Common myeloid progenitor, CD34-positive (primary cell): Measurements from ENCODE around the gene CAPS2.

Experiments used
- CTCF ChIA-PET: fragments of 350-600 bp; sonication (Branson Sonifier 250); formaldehyde crosslinking; loops from one replicate; lab custom pipeline; 2021; ENCODE audit warnings: antibody characterized with exemption; lab: Charles Lee
- POLR2A ChIA-PET: fragments of 350-600 bp; sonication (Branson Sonifier 250); formaldehyde crosslinking; loops from one replicate; lab custom pipeline; 2021; ENCODE audit warnings: antibody characterized with exemption; lab: Charles Lee
- DNase-seq, 3 donors: peaks; one replicate each; pipeline versions ENCODE4 v3.0.0 to v3.0.0-alpha.2; 2013
- H3K27ac ChIP-seq, 2 experiments: 1 replicate in 1 of 2; 2 replicates in 1 of 2; pipeline ENCODE4 v1.7.0; 2013; ENCODE audit warnings: inconsistent platforms in 2 of 2, low read length in 2 of 2, mild to moderate bottlenecking in 2 of 2, low read depth in 1 of 2, moderate library complexity in 1 of 2; ENCODE audit not compliant: severe bottlenecking in 2 of 2, insufficient read depth in 1 of 2, poor library complexity in 1 of 2
- H3K27me3 ChIP-seq, 5 experiments: replicated peaks in 2 of 5; 1 replicate in 3 of 5; 2 replicates in 2 of 5; pipeline versions ENCODE4 v1.6.1 to v1.7.0; 2013; ENCODE audit warnings: low read length in 4 of 5, mild to moderate bottlenecking in 2 of 5, moderate library complexity in 2 of 5, inconsistent platforms in 1 of 5; ENCODE audit not compliant: insufficient read depth in 5 of 5, control insufficient read depth in 4 of 5
- H3K36me3 ChIP-seq, 4 experiments: 1 replicate in 2 of 4; 2 replicates in 2 of 4; pipeline versions ENCODE4 v1.6.1 to v1.7.0; 2013; ENCODE audit warnings: low read length in 3 of 4, control low read depth in 1 of 4, mild to moderate bottlenecking in 1 of 4; ENCODE audit not compliant: control insufficient read depth in 4 of 4, insufficient read depth in 4 of 4
- H3K4me1 ChIP-seq, 4 experiments: 1 replicate in 3 of 4; 2 replicates in 1 of 4; pipeline versions ENCODE4 v1.6.1 to v1.7.1; 2013; ENCODE audit warnings: low read length in 3 of 4, mild to moderate bottlenecking in 3 of 4, control low read depth in 1 of 4, inconsistent platforms in 1 of 4, moderate library complexity in 1 of 4; ENCODE audit not compliant: control insufficient read depth in 4 of 4, insufficient read depth in 4 of 4; ENCODE audit errors: control extremely low read depth in 1 of 4
- H3K4me3 ChIP-seq, 7 experiments: 1 replicate in 4 of 7; 2 replicates in 3 of 7; pipeline versions ENCODE4 v1.5.1 to v1.7.0; 2013; ENCODE audit warnings: mild to moderate bottlenecking in 7 of 7, low read length in 6 of 7, moderate library complexity in 6 of 7, inconsistent platforms in 2 of 7, low read depth in 2 of 7, control low read depth in 1 of 7; ENCODE audit not compliant: insufficient read depth in 4 of 7, control insufficient read depth in 1 of 7; ENCODE audit errors: extremely low read depth in 1 of 7
- H3K9me3 ChIP-seq, 5 experiments: 1 replicate in 4 of 5; 2 replicates in 1 of 5; pipeline versions ENCODE4 v1.6.1 to v1.7.1; 2013; ENCODE audit warnings: low read length in 4 of 5, mild to moderate bottlenecking in 2 of 5, inconsistent platforms in 1 of 5, low read depth in 1 of 5, moderate library complexity in 1 of 5; ENCODE audit not compliant: control insufficient read depth in 4 of 5, insufficient read depth in 2 of 5; ENCODE audit errors: control extremely low read depth in 1 of 5
- WGBS: methylation state at CpG from one replicate; pipeline ENCODE4 v1.1.5; 2013; ENCODE audit not compliant: insufficient coverage; 5-methylcytosine and 5-hydroxymethylcytosine counted together

CAPS2 gene

DNA sequence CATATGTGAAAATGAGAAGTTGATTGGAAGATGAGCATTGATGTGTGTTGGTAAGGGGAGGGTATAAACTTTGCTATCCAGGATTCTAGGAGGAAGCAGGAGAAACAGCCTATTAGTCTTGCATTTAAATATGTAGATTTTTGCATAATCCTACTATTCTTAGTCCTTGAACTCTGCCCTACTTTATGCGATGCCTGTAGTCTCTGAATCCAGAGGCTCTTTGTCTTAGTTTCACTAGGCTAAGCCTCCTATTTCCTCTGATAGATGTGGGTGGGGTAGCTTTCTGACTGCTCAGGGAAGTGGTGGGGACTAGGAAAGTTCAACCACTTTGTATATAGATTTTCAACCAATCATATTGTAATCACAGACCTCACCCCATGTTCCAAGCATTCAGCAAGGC, 71.0 kb downstream of the CAPS2 start:
- WGBS: no CpG with 5 or more reads among the region's 1 CpG
- ChIA-PET POLR2A (no interaction called here), CTCF (no interaction called here)
- Histone ChIP-seq H3K27me3 (no peaks in the 10 kb centered on the region), H3K4me1 (no peaks in the 10 kb centered on the region), H3K27ac (no peak overlapping the region), H3K36me3 (no peaks in the 10 kb centered on the region), H3K9me3 (no peaks in the 10 kb centered on the region), H3K4me3 (no peak overlapping the region)
- DNase-seq: no peak

DNA sequence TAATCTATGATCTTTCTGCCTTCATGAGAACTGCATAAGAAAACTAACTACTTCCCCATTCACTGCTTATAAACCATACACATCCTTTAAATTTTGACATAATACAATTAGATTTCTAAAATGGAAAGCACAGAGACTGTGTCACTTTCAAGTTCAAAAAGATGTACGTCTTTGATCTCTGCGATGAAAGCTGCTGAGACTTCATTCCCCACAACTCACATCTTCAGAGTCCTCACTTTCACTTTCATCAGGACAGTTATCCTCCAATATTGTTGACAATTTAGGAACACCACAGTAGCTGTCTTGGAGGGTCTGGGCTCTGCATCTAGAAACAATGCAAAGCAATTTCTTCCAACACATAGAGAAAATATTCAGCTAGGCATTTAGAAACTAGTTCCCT, 72.6 kb downstream of the CAPS2 start:
- Histone ChIP-seq H3K27me3 (no peaks in the 10 kb centered on the region), H3K27ac (no peak overlapping the region), H3K36me3 (no peaks in the 10 kb centered on the region), H3K9me3 (no peaks in the 10 kb centered on the region), H3K4me3 (no peak overlapping the region), H3K4me1 (no peaks in the 10 kb centered on the region)
- WGBS: 100% methylated on average over 2 of the region's 2 CpGs
- no peak for DNase-seq
- CTCF ChIA-PET: no interaction called here
- POLR2A ChIA-PET: no interaction called here

GRCh38 chr12:75245108-75245507, 85.0 kb downstream of the CAPS2 start:
- ChIA-PET POLR2A (no interaction called here), CTCF (interaction anchor here (0.8 kb wide), 1 partner anchor 74 kb away, joined by 3 read pairs; no protein-coding TSS in a partner anchor)
- no peaks in the 10 kb centered on the region for H3K9me3 ChIP-seq
- no peaks in the 10 kb centered on the region for H3K27me3 ChIP-seq
- no peak overlapping the region for H3K27ac ChIP-seq
- no peaks in the 10 kb centered on the region for H3K36me3 ChIP-seq
- DNase-seq: no peak
- H3K4me3 ChIP-seq: no peak overlapping the region
- no peaks in the 10 kb centered on the region for H3K4me1 ChIP-seq

DNA sequence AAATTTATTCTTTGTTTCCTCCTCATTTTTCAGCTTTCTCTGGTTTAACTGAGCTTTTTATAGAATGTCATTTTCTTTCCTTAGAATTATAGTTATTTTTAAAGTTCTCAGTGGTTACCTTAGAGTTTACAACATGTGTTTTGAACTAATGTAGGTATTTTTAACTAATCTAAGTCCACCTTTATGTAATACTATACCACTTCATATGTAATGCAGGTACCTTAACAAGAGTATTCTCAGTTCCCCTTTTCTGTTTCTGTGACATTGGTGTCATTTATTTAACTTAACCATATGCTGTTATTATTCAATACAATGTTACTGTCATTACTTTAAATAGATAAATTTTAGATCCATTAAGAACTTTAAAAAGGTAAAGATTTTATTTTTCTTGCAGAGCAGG, 90.1 kb downstream of the CAPS2 start:
- Histone ChIP-seq H3K9me3 (no peaks in the 10 kb centered on the region), H3K4me3 (no peak overlapping the region), H3K27ac (no peak overlapping the region), H3K4me1 (no peaks in the 10 kb centered on the region), H3K36me3 (no peaks in the 10 kb centered on the region), H3K27me3 (no peaks in the 10 kb centered on the region)
- ChIA-PET CTCF (no interaction called here), POLR2A (no interaction called here)
- no peak for DNase-seq

DNA sequence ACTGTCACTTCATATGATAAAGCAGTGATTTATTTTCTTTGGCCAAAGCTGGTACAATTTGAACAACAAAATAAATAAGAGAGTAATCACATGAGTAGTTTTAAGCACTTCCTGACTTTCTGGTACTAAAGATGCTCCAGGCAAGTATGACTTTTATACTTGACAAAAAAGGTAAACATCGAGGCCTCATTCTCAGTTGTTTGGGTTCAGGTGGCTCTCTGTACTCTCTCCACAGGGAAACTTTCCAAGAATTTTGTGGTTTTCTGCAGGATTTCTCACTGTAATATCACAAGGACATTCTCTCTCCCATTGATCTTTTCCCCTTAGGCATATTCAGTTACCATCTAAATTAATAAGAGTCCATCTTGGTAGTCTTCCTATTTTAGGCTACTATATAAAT, 93.9 kb downstream of the CAPS2 start:
- no peak for DNase-seq
- Histone ChIP-seq H3K36me3 (no peaks in the 10 kb centered on the region), H3K27ac (no peak overlapping the region), H3K4me1 (no peaks in the 10 kb centered on the region), H3K9me3 (no peaks in the 10 kb centered on the region), H3K4me3 (no peak overlapping the region), H3K27me3 (no peaks in the 10 kb centered on the region)
- 40% methylated on average over 1 of the region's 1 CpG for WGBS
- ChIA-PET POLR2A (no interaction called here), CTCF (no interaction called here)

- Histone ChIP-seq H3K36me3 (no peaks in the 10 kb centered on the region), H3K4me1 (no peaks in the 10 kb centered on the region), H3K4me3 (no peak overlapping the region), H3K27me3 (peaks cover 0 to 2% (median 0%) of the 10 kb centered on the region in 5 experiments), H3K9me3 (no peaks in the 10 kb centered on the region), H3K27ac (no peak overlapping the region)
- CTCF ChIA-PET: interaction anchor here (0.7 kb wide), 1 partner anchor 26 kb away, joined by 4 read pairs; no protein-coding TSS in a partner anchor
- no CpG with 5 or more reads among the region's 1 CpG for WGBS
- POLR2A ChIA-PET: no interaction called here
- no peak for DNase-seq
Observed at GRCh38 chr12:75227132-75227531, 103.0 kb downstream of the CAPS2 start.
